Measurements from ENCODE around the gene TMPRSS15.

TMPRSS15 gene

DNA sequence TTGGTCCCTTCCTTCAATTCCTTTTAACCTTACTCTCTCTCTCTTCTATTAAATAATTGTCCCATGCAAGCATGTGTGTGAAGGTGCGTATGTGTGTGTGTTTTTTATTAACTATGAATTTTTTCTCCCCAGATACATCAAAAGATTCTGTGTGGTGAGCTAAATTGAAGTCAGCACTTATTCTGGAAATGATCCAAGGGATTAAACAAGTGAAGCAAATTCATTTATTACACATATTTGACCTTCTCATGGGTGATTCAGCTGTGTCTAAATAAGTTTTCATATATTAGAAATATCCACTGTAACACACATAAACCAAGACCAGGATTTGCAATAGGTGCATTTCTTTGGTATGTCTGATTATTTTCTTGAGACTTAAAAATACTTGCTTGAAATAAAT is 134.7 kb downstream of the TMPRSS15 start:
- DNase-seq (ENCODE audit: low read depth) = no peak
- no peak for TF ChIP-seq CTCF (IDR thresholded peaks at IDR 0.05; ENCODE audit: low read depth, low read length, missing control alignments)
- H3K4me3 ChIP-seq (ENCODE audit: low read depth, low read length) = no peak overlapping the region

DNA sequence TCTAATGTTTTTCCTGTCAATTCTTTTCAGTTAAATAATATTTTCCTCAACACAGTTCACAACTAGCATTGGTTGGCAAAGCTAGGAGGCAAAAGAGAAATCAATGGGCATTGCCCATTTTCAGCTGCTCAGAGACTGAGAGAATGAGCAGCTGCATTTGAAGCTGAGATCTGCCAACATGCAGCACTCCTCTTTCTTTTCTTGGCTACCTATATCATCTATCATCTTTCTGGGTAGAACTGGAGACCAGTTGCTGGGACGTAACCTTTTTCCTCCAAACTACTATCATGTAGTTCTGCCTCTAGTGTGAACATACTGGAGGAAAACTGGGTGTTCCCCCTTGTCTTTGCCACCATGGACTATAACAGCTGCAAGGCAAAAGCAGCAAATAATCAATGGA is 136.1 kb downstream of the TMPRSS15 start:
- DNase-seq (ENCODE audit: low read depth) = no peak
- H3K4me3 ChIP-seq (ENCODE audit: low read depth, low read length) = no peak overlapping the region
- TF ChIP-seq CTCF (IDR thresholded peaks at IDR 0.05; ENCODE audit: low read depth, low read length, missing control alignments) = no peak

DNA sequence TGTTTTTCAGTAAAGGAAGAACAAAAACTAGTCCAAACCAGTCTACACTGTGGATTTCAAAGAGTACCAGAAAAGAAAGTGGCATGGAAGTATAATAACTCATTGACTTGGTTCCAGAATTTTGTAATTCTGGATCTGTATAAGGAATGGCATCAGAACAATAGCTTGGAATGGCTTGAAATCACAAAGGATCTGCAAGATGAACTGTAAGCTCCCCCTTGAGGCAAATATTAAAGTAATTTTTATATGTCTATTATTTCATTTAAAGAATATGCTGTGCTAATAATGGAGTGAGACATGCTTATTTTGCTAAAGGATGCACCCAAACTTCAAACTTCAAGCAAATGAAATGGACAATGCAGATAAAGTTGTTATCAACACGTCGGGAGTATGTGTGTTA is 137.6 kb downstream of the TMPRSS15 start:
- no peak for TF ChIP-seq CTCF (IDR thresholded peaks at IDR 0.05; ENCODE audit: low read depth, low read length, missing control alignments)
- no peak for DNase-seq (ENCODE audit: low read depth)
- no peak overlapping the region for H3K4me3 ChIP-seq (ENCODE audit: low read depth, low read length)

DNA sequence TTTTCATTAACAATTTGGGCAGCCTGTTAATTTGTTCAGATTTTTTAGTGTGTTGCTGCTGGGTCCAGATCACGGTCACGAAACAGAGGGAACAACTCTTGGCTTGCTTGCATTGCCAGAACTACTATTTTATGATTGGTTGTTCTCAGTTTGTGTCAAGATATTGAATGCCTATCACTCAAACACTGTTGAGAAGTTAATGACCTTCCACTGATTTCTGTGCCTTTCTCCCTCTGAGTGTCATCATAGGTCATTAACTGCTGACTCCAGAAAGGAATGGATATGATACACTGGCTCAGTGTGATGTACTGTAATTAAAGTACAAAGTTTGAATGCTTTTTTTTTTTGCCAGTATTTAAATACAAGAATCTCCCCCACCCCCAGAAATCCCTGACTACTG is 149.8 kb downstream of the TMPRSS15 start:
- H3K4me3 ChIP-seq (ENCODE audit: low read depth, low read length) = no peak overlapping the region
- no peak for TF ChIP-seq CTCF (IDR thresholded peaks at IDR 0.05; ENCODE audit: low read depth, low read length, missing control alignments)
- DNase-seq (ENCODE audit: low read depth) = no peak

GRCh38 chr21:18253221-18253620 is 150.4 kb downstream of the TMPRSS15 start:
- TF ChIP-seq CTCF (IDR thresholded peaks at IDR 0.05; ENCODE audit: low read depth, low read length, missing control alignments) = no peak
- no peak for DNase-seq (ENCODE audit: low read depth)

DNA sequence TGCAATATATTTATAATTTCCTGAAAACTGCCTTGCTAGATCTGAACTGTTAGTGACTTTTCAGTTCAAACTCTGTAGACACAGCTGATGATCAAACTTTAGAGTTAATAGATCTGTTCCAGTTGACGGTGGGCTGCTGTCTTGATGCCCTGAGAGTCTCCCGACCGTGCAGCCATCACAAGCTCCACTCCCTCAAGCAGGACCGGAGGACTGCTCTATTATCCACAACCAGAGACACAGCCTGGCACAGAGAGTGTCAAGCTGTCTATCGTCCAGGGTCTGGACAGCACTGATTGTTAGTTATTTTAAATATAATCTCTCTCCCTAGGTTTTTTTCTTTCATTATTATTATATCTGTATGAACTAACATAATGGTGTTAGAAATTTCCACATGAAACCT is 150.9 kb downstream of the TMPRSS15 start:
- no peak overlapping the region for H3K4me3 ChIP-seq (ENCODE audit: low read depth, low read length)
- DNase-seq (ENCODE audit: low read depth) = no peak
- no peak for TF ChIP-seq CTCF (IDR thresholded peaks at IDR 0.05; ENCODE audit: low read depth, low read length, missing control alignments)

More at GRCh38 chr21:18253221-18253620, 150.4 kb downstream of the TMPRSS15 start:
- H3K4me3 ChIP-seq (ENCODE audit: low read depth, low read length) = no peak overlapping the region

DNA sequence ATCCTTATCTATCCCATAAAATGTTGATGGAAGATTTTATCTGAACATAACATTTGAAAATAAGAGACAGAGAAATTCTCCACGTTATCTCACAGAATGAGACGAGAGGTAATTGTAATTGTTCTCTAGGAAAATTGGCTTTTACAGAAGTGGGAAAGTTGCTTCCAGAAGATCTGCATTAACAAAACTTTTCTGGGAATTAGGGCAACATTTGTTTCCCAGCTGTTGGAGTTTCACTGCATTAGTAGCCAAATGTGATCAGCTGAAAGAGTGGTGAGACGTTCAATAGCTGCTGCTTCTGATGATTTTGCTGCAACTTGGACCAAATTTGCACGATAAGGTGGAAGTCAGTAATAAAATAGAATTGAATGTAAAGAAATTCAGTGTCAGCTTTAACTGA is 151.3 kb downstream of the TMPRSS15 start:
- no peak overlapping the region for H3K4me3 ChIP-seq (ENCODE audit: low read depth, low read length)
- DNase-seq (ENCODE audit: low read depth) = no peak
- TF ChIP-seq CTCF (IDR thresholded peaks at IDR 0.05; ENCODE audit: low read depth, low read length, missing control alignments) = no peak
